Stimulated activated CD8-positive, alpha-beta memory T cell treated with anti-CD3 and anti-CD28 coated beads, Interleukin-4, amount 100 ng/mL, for 48 hours (primary cell): Measurements from ENCODE around the gene OPALIN.
A peak's percentile ranks its signal among the peaks of the same experiment; 100 is the strongest.

Experiments
- DNase-seq: peaks from one replicate; pipeline ENCODE4 v3.0.0-alpha.2; 2020

Gene OPALIN, protein sequence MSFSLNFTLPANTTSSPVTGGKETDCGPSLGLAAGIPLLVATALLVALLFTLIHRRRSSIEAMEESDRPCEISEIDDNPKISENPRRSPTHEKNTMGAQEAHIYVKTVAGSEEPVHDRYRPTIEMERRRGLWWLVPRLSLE

DNA sequence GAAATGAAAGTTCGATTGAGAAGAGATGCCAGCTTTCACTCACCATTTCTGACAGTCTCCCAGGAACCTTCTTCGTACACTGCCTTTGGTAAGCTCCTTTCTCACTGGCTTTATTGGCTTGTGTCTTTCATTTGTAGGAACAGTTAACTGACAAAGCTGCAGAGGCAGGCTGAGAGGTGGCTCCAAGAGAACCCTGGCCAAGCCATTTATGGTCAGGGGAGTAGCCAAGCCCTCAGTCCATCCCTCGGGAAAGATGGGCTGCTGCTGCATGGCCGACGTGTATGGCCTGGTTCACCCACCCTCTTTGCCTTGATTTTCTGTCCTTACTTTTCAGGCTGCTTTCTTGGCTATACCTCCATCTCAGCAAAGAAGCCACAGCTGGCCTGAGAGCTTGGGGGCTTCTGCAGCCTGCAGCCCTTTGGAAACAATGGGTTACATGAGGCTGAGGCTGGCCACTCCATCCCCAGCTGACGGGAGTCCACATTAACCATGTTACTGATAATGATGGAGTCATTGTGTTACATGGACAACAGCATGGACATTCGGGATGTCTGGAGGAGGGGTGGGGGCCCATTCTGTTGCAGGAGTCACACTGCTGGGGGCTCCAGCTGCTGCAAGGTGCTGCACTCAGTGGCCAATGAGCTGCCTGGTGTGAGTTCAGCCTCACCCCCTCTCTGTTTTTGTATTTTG is at the start of gene OPALIN:
TSS of gene OPALIN (minus strand) at position 152 of the 690 bp plus-strand sequence. CDS start at position 46, 106 bp downstream.
- no peak for DNase-seq

GRCh38 chr10:96408201-96408600 is 49.4 kb upstream of the OPALIN start:
- no peak for DNase-seq

DNA sequence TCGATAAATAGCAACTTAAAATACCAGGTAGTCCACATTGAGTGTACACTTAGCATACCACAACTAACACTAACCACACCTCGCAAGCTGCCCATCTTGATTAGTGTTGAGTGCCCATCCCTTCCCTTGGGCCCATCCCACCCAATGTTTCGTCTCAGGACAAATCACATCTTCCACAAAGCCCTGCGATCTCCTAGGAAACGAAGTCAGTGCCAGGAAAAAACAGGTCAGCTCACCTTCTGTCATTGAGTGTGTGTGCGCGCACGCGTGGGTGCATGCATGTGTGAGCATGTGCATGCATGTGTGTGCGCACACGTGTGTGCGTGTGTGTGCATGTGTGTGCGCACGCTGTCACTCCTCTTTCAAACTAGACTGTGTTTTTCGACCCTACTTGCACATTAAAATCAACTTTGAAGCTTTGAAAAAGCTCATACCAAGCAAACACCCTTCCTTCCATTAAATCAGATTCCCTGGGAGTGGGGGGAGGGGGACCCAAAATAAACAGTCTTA is 48.8 kb upstream of the OPALIN start:
- DNase-seq: no peak

DNA sequence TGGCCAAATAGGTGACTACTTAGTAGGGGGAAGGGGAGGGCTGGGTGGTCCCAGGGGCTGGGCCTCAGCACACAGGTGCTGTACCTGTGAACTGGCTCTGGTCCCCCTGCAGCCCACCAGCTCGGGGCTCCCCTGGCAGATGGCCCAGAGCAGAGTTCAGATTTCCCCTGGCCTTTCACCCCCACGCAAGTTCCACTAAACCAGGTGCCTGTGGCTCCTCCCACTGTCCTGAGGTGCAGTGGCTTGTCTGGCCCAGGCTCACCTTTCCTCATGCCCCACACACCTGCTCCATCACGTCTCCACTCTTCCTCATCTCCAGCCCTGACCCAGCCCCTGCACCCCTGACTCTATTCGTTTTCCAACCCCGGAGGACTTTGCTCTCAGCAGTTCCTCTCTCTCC is 47.3 kb upstream of the OPALIN start:
- no peak for DNase-seq

DNA sequence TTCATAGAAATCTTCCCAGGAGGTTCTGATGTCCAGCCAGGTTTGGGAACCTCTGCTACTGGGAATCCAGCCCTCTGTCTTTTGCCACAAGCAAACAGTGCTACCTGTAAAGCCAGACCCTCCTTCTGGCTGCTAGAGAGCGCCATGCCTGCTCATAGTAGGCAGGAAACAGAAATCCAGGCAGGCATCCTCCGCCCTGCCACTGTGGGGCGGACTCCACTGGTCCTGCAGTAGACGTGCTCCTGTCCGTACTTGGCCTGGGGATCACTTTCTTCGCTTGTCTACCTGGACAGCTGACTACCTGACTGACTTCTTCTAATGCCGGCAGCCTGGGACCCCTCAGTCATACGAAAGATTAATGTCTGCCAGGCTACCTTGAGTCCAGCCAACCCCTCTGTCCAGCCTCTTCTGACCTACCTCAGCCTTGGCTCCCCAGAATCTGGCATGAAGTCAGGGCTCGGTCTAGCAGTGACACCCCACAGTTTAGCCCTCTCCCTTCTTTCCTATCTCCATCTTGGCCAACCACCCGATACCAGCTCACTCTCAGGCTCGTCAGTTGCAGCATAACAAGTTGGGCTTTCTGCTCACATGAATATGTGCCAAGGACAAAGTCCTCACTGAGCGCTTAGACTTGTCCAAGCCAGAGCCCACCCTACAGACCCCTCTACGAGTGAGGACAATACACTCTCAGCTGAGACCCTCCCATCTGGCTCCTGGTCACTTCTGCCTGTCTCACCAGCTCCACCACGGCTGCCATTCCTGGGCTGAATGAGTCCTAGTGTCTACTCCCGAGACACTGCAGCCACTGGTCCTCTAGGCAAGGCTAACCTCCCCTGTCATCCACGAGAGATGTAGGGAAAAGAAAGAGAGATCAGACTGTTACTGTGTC is 43.9 kb upstream of the OPALIN start:
- DNase-seq: no peak

DNA sequence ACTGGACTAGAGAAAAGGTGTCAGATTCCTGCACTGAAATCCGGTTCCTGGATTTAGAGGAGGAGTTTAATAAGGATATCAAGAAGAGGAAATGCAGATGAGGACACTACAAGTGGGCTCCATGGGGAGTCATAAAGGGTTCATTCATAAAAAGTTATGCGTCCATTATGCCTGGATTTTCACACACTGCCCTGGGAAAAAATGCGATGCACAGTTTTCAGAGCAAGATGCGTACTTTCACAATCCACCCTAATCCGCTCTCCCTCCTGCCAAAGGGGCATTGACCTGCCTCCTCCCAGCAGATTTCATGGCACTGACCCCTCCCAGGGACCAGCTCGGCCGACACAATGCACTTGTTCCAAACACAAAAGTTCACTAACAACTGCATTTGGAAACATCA is 42.2 kb upstream of the OPALIN start:
- DNase-seq: no peak

- no peak for DNase-seq
These were observed 41.7 kb upstream of the OPALIN start for GRCh38 chr10:96400465-96400864.

- no peak for DNase-seq
These were observed 39.1 kb upstream of the OPALIN start for GRCh38 chr10:96397902-96398301.

GRCh38 chr10:96395931-96396877 is 37.4 kb upstream of the OPALIN start:
- DNase-seq: peak; percentile 72

DNA sequence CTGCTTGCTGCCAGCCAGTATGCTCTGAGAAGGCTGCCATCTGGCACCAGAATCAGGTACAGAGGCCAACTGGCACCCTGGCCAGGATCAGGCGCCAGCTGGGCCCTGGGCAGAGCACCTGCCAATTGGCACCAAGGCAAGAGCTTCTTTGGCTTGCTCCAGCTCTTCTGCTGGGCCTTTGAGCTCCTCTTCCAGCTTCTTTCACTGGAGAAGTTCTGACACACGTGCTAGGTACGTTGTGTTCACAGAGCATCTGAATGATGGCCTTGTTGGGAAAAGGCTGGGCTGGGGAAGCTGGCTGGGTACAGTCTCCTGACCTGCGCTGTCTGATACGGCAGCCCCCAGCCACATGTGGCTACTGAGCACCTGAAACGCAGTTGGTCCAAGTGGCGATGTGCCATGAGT is 31.7 kb upstream of the OPALIN start:
- no peak for DNase-seq

DNA sequence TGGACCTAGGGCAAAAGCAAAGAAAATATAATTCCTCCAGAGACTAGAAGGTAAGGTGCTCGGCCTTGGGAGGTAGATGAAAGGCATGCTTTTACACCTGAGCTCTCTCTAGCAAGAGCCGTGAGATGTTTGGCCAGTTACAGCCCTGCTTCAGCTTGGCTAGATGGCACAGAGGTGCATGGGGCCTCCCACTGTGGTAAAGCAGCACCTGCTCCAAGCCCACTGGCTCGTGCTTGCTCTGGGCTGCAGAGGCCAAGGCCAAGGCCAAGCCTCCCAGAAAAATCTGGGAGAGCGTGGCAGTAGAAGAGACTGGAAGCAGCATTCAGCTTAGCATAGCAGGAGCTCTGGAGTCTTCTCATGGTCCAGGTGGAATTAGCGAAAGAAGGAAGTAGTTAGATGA is 31.0 kb upstream of the OPALIN start:
- no peak for DNase-seq

DNA sequence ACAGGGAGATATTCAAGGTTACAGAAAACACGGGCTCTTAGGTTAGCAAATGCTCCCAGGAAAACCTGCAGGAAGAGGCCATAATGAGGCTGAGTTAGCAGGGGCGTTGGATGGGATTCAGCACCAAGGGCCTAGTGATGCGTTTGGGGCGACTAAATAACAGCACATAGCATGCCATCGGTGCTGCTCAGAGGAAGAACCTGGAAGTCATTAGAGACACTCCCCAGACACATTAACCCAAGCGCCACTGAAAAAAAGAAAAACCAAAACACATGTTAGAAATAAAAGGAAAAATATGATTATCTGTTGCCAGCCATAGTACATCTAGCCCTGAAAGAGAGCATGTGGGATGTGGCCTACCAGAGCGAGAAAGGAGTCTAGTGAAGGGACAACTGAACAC is 28.8 kb upstream of the OPALIN start:
- no peak for DNase-seq

DNA sequence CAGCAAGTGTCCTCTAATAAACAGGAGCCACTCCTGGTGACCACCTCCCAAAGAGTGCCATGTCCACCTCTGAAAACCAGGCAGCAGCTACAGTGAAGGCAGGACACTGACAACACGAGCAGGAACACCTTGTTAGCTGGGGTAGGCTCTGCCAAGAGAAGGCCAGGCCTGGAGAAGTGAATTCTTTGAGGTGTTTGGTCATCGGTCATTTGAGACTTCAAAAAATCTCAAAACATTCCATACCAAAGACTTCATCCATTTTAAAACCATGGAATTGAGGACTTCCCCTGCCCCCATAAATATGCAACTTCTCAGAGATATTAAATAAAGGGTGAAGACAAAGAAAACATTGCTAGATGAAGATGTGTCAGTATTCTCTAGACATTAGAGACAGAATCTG is 28.4 kb upstream of the OPALIN start:
- no peak for DNase-seq

DNA sequence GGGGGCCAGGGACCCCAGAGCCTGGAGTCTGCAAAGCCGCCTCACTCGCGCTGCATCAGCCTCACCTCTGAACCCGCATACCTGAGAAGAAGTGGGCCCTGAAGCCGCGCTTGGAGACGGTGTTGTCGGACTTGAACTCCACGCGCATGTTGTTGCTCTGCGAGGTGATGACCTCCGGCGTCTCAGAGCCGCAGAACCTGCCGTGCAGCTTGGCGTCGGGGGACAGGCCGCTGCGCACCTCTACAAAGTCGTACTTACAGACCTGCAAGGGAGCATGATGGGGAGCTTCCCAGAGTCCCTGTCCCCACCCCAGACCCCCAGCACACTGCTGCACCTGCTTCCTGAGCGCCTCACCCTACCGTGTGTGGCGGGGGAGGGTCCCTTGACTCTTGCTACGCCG is 25.7 kb upstream of the OPALIN start:
- no peak for DNase-seq

DNA sequence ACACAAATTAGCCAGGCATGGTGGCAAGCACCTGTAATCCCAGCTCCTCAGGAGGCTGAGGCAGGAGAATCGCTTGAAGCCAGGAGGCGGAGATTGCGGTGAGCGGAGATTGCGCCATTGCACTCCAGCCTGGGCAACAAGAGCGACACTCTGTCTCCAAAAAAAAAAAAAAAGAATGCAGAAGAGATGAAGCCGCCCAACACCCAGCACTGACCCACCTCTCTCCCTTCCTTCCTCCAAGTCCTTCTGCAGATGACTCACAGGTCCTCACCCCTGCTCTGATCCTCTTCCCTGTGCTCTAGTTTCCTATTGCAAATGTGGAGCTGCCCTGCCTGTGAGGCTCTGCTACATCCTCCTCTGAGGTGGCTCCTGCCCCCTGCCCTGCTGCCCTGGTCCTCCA is 22.0 kb upstream of the OPALIN start:
- no peak for DNase-seq

DNA sequence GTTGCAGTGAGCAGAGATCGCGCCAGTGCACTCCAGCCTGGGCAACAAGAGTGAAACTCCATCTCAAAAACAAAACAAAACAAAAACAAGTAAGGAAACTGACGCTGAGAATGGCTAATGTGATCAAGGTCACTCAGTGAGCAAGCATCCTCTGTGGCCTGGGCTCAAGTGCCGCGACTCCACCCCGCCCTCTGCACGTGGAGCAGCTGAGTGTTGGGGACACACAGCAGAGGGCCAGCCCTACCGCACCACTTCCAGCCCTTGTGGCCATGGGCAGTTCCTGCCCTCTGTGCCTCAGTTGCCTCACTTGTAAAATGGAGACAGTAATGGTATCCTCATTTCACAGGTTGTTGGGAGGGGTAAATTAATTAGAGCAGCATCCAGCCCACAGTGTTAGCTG is 21.0 kb upstream of the OPALIN start:
- no peak for DNase-seq

DNA sequence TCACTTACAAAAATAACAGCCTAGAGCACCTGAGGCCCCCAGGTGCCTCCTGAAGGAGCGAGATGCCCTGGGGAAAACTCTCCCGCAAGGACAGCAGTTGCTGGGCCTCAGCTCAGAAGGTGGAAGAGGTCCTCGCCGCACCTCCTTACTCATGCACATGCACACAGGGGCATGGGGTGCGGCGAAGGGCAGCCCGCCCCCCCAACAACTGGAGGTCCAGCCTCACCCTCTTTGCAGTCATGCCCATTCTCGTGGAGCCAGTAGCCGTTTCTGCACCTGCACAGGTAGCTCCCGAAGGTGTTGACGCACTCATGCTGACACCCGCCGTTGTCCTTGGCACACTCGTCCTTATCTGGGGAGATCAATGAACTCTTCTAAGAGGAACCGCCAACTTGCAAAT is 19.9 kb upstream of the OPALIN start:
- no peak for DNase-seq

- DNase-seq: no peak
These were observed 19.1 kb upstream of the OPALIN start for GRCh38 chr10:96377816-96378294.

DNA sequence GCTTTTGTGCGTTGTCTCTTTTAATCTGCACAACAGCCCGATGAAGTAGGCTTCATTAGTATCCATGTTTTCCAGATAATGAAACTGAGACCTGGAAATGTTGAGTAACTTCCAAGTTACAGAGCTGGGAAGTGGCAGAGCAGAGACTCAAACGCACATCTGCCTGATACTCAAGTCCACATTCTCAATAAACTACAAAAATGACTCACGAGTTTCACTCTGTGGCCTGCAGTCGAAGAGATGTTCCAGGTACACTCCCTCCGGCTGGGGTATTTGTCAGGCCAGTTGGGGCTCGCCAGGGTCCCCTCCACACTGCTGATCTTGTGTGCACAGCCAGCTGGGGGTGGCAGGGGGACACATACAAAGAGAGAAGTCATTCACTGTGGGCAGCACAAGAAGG is 17.7 kb upstream of the OPALIN start:
- no peak for DNase-seq

DNA sequence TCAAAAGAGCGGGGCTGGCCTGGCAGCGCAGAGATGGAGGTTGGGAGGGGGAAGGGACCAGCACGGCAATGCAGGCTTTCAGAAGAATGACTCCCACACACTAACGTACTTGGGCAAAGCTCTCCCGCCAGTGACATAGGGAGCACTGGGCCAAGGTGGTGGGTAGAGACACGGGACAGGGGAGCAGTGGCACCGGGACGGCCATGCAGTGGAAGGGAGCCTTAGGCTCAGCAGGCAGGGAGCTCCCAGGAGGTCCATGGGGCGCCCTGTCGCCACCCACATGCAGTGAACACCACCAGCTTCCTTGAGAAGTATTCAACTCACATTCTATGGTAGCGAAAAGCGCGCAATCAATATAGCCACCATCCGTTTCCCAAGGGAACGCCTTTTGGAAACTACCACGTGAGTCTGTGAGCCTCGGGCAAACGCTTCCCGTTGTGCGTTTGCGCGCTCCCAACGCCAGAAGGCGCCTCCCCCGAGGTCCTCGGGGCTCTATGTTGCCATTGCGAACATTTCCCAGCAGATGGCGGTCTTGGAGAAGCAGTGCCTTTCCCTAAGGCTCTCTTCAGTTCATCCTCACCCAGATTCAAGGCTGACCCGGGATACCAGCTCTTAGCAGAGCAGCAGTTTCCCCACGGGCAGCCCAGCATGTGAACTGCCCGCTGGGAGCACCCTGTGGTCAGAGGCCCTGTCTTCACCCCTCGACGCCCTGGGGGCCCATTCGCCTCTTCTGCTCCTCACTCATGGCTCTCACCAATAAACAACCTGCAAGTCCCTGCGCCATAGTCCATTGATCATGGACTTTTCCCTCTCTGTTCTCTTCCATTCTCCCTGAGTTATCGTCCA is 16.4 kb upstream of the OPALIN start:
- peak; percentile 87 for DNase-seq

DNA sequence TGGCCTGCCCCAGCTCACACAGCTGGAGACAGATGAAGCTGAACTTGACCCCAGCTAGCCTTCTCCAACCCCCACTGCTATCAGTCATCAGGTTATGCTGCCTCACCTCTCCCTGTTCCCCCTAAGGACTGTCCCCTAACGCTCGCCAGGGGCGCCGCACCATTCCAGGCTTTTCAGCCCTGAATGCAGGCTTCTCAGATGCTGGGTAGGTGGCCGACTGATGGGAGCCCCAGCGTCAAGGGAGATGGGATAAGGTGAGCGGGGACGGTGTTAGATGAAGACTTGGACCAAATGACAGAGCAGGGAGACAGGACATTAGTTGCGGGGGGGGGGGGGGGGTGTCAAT is 15.8 kb upstream of the OPALIN start:
- DNase-seq: no peak

GRCh38 chr10:96374004-96374403 is 15.2 kb upstream of the OPALIN start:
- no peak for DNase-seq
